Smooth muscle cell of the brain vasculature (primary cell): Measurements from ENCODE around the gene USH1G.
"Not testable (repeated sequence)": the region's sequence is repeated elsewhere in the genome, so short reads cannot be mapped to it uniquely, and the experiment has no call there.

ENCODE experiments used
- DNase-seq: peaks from one replicate; pipeline ENCODE4 v3.0.0-alpha.2; 2012; ENCODE audit warnings: low read depth, low spot score

Gene USH1G

GRCh38 chr17:74930535-74931036, 7.5 kb upstream of the USH1G start:
- no peak for DNase-seq

- DNase-seq = no peak
Observed at GRCh38 chr17:74928786-74929185, 5.7 kb upstream of the USH1G start.

GRCh38 chr17:74925242-74925641, 2.2 kb upstream of the USH1G start:
- no peak for DNase-seq

- DNase-seq = no peak
Observed at GRCh38 chr17:74924250-74924948, 1.3 kb upstream of the USH1G start, which contains the start of gene OTOP2. TSS of gene OTOP2 (plus strand) at chr17:74924273. CDS start at chr17:74924633, 360 bp downstream.

GRCh38 chr17:74923538-74924249, 639 bp upstream of the USH1G start:
- DNase-seq = no peak

- DNase-seq = no peak
Observed at GRCh38 chr17:74922172-74922571, 883 bp downstream of the USH1G start.

GRCh38 chr17:74921769-74922168, 1.3 kb downstream of the USH1G start:
- no peak for DNase-seq

- DNase-seq = no peak
Observed at GRCh38 chr17:74921026-74921681, 1.9 kb downstream of the USH1G start.

- DNase-seq = no peak
Observed at GRCh38 chr17:74920642-74921025, 2.4 kb downstream of the USH1G start.

GRCh38 chr17:74920306-74920620, 2.8 kb downstream of the USH1G start:
- no peak for DNase-seq

- no peak for DNase-seq
Observed at GRCh38 chr17:74919440-74920305, 3.4 kb downstream of the USH1G start.

- DNase-seq = no peak
Observed at GRCh38 chr17:74918906-74919305, 4.1 kb downstream of the USH1G start.

GRCh38 chr17:74917430-74917829, 5.6 kb downstream of the USH1G start:
- no peak for DNase-seq

- DNase-seq = no peak
Observed at GRCh38 chr17:74916851-74917199, 6.2 kb downstream of the USH1G start.

GRCh38 chr17:74916136-74916850, 6.8 kb downstream of the USH1G start:
- no peak for DNase-seq

- DNase-seq = not testable (repeated sequence)
Observed at GRCh38 chr17:74911423-74911822, 11.6 kb downstream of the USH1G start.

GRCh38 chr17:74909097-74909496, 14.0 kb downstream of the USH1G start:
- not testable (repeated sequence) for DNase-seq

GRCh38 chr17:74907012-74907411, 16.0 kb downstream of the USH1G start:
- no peak for DNase-seq

GRCh38 chr17:74906214-74906793, 16.8 kb downstream of the USH1G start:
- DNase-seq = not testable (repeated sequence)

GRCh38 chr17:74904687-74905409, 18.2 kb downstream of the USH1G start:
- no peak for DNase-seq
